B cell (primary cell): ENCODE measurements around the gene GOLGB1. TPM values are rescaled to one million over a fixed set of nuclear protein-coding genes. Genes with fewer than 3 reads are reported as not detected.

Source experiments
- ATAC-seq: fragments of 200-7000 bp; cut with Tn5 transposase; one replicate; pipeline ENCODE4 v1.10.0; 2021; ENCODE audit warnings: low read depth, mild to moderate bottlenecking, moderate number of reproducible peaks, moderate library complexity
- CTCF ChIA-PET: fragments of 350-600 bp; sonication (Branson Sonifier 250); formaldehyde crosslinking; loops from one replicate; lab custom pipeline; 2021; ENCODE audit warnings: antibody characterized with exemption, inconsistent platforms; lab: Charles Lee
- POLR2A ChIA-PET: fragments of 350-600 bp; sonication (Branson Sonifier 250); formaldehyde crosslinking; loops from one replicate; lab custom pipeline; 2021; ENCODE audit warnings: antibody characterized with exemption; lab: Charles Lee
- DNase-seq: peaks from one replicate; pipeline ENCODE4 v3.0.0; 2013
- H2AFZ ChIP-seq: 2 replicates; pipeline ENCODE4 v1.6.1; 2012; ENCODE audit warnings: mild to moderate bottlenecking, low read depth, low read length; ENCODE audit not compliant: insufficient read depth, poor library complexity, severe bottlenecking
- H3K27ac ChIP-seq, 2 donors: 1 replicate in 1 of 2; 2 replicates in 1 of 2; pipeline ENCODE4 v1.5.1; 2012 to 2013; ENCODE audit warnings: low read length in 2 of 2, mild to moderate bottlenecking in 2 of 2, moderate library complexity in 1 of 2
- H3K27me3 ChIP-seq, 4 experiments: fragments of 200-600 bp in 1 of 4; sonication (generic) in 1 of 4; replicated peaks in 1 of 4; 1 replicate in 2 of 4; 2 replicates in 2 of 4; pipeline versions ENCODE4 v1.6.1 to v1.7.0; 2013 to 2016; ENCODE audit warnings: low read length in 3 of 4, mild to moderate bottlenecking in 2 of 4, mixed read lengths in 1 of 4, moderate library complexity in 1 of 4; ENCODE audit not compliant: insufficient read depth in 4 of 4, control insufficient read depth in 3 of 4; ENCODE audit errors: control extremely low read depth in 1 of 4
- H3K36me3 ChIP-seq, 2 experiments: replicated peaks in 1 of 2; 1 replicate in 1 of 2; 2 replicates in 1 of 2; pipeline versions ENCODE4 v1.6.1 to v1.7.1; 2013; ENCODE audit warnings: low read length in 1 of 2; ENCODE audit not compliant: insufficient read depth in 2 of 2, control insufficient read depth in 1 of 2; ENCODE audit errors: control extremely low read depth in 1 of 2, extremely low read depth in 1 of 2
- H3K4me1 ChIP-seq, 2 donors: fragments of 200-600 bp in 1 of 2; sonication (generic) in 1 of 2; 1 replicate in 1 of 2; 2 replicates in 1 of 2; pipeline versions ENCODE4 v1.5.1 to v1.6.1; 2013 to 2017; ENCODE audit warnings: low read length in 2 of 2; ENCODE audit not compliant: control insufficient read depth in 2 of 2, insufficient read depth in 2 of 2
- H3K4me2 ChIP-seq: replicated peaks from 2 replicates; pipeline ENCODE3; 2012; ENCODE audit warnings: mild to moderate bottlenecking, low read depth, low read length; ENCODE audit not compliant: poor library complexity, severe bottlenecking
- H3K4me3 ChIP-seq, 5 experiments: fragments of 200-600 bp in 1 of 5; sonication (generic) in 1 of 5; 1 replicate in 3 of 5; 2 replicates in 2 of 5; pipeline versions ENCODE4 v1.5.1 to v1.7.0; 2011 to 2016; ENCODE audit warnings: low read length in 4 of 5, mild to moderate bottlenecking in 4 of 5, low read depth in 2 of 5, control low read depth in 1 of 5, moderate library complexity in 1 of 5; ENCODE audit not compliant: insufficient read depth in 1 of 5; ENCODE audit errors: control extremely low read depth in 1 of 5, extremely low read depth in 1 of 5
- H3K79me2 ChIP-seq: fragments of 200-600 bp; sonication (generic); one replicate; pipeline ENCODE4 v1.6.0; 2016; ENCODE audit warnings: low read length; ENCODE audit not compliant: control insufficient read depth, insufficient read depth
- H3K9ac ChIP-seq: fragments of 200-600 bp; sonication (generic); 2 replicates; pipeline ENCODE4 v1.6.1; 2017; ENCODE audit warnings: mild to moderate bottlenecking, low read length, moderate library complexity
- H3K9me3 ChIP-seq, 3 donors: one replicate each; pipeline versions ENCODE4 v1.6.1 to v1.7.1; 2013; ENCODE audit warnings: low read length in 2 of 3; ENCODE audit not compliant: control insufficient read depth in 2 of 3, insufficient read depth in 1 of 3; ENCODE audit errors: control extremely low read depth in 1 of 3
- H4K20me1 ChIP-seq: 2 replicates; pipeline ENCODE4 v1.6.0; 2012; ENCODE audit warnings: mild to moderate bottlenecking, low read length; ENCODE audit not compliant: insufficient read depth, control insufficient read depth, poor library complexity, severe bottlenecking
- H3K27ac Mint-ChIP-seq: one replicate; pipeline ENCODE4 v1.8.0; 2021; ENCODE audit warnings: mixed read lengths
- H3K27me3 Mint-ChIP-seq: one replicate; pipeline ENCODE4 v1.8.0; 2021; ENCODE audit warnings: mixed read lengths
- H3K4me1 Mint-ChIP-seq: one replicate; pipeline ENCODE4 v1.8.0; 2021; ENCODE audit warnings: mixed read lengths
- H3K4me3 Mint-ChIP-seq: one replicate; pipeline ENCODE4 v1.8.0; 2021; ENCODE audit warnings: mixed read lengths
- H3K9me3 Mint-ChIP-seq: one replicate; pipeline ENCODE4 v1.8.0; 2022; ENCODE audit warnings: mixed read lengths; ENCODE audit not compliant: insufficient read depth
- CTCF ChIP-seq: fragments of 200-600 bp; IDR thresholded peaks from one replicate; pipeline ENCODE4 v1.8.0; 2022; ENCODE audit warnings: antibody characterized with exemption, mild to moderate bottlenecking
- EZH2 ChIP-seq: IDR thresholded peaks from 2 replicates; pipeline ENCODE4 v1.6.1; 2012; ENCODE audit warnings: borderline replicate concordance, low read depth, mild to moderate bottlenecking, moderate library complexity, low read length; ENCODE audit not compliant: insufficient read depth, poor library complexity, severe bottlenecking
- WGBS: methylation state at CpG from one replicate; pipeline ENCODE4 v1.1.5; 2013; ENCODE audit warnings: missing lambda C conversion rate; ENCODE audit not compliant: insufficient coverage; 5-methylcytosine and 5-hydroxymethylcytosine counted together
- intact Hi-C: fragments of 100-400 bp; cut with micrococcal nuclease; formaldehyde crosslinking; loops from one replicate; pipeline ENCODE4 v1.10.0; 2022
- polyA plus RNA-seq: library from polyadenylated mRNA; depleted of rRNA; stranded (reverse); fragments of >200 nt; gene quantifications from 2 replicates; pipeline ENCODE4 v1.2.3, GENCODE V29; 2012
- total RNA-seq, 2 donors: library from RNA; stranded (reverse); fragments of 120-200 nt in 1 of 2; gene quantifications; 1 replicate in 1 of 2; 2 replicates in 1 of 2; pipeline versions ENCODE4 v1.2.3 to v1.2.4, GENCODE V29; 2013 to 2022

GOLGB1 gene
- total and polyA plus RNA-seq, 2 donors (not counting 1 experiment from before 2014, with no cell fraction given): 6.2 to 58.7 TPM

GRCh38 chr3:121630355-121630754 lies 119.2 kb downstream of the GOLGB1 start:
- POLR2A ChIA-PET: no interaction called here

GRCh38 chr3:121629601-121630000 lies 119.9 kb downstream of the GOLGB1 start:
- ATAC-seq (no peak), DNase-seq (no peak)
- H3K4me1 Mint-ChIP-seq: no peaks in the 10 kb centered on the region
- Histone ChIP-seq H3K79me2 (no peaks in the 10 kb centered on the region), H3K27ac (no peak overlapping the region), H3K9ac (no peak overlapping the region), H4K20me1 (no peaks in the 10 kb centered on the region), H3K4me1 (no peaks in the 10 kb centered on the region), H2AFZ (no peak overlapping the region), H3K36me3 (peaks cover 2 to 40% of the 10 kb centered on the region in 2 experiments), H3K4me3 (no peak overlapping the region), H3K27me3 (no peaks in the 10 kb centered on the region), H3K9me3 (no peaks in the 10 kb centered on the region), H3K4me2 (no peak overlapping the region)
- POLR2A ChIA-PET: no interaction called here
- no peaks in the 10 kb centered on the region for H3K27me3 Mint-ChIP-seq
- no peaks in the 10 kb centered on the region for H3K9me3 Mint-ChIP-seq
- 100% methylated on average over 5 of the region's 6 CpGs for WGBS
- no peak overlapping the region for H3K27ac Mint-ChIP-seq
- intact Hi-C loops: no loop called here
- CTCF ChIA-PET: no interaction called here
- TF ChIP-seq EZH2 (no peak), CTCF (no peak)
- H3K4me3 Mint-ChIP-seq: no peak overlapping the region

More at GRCh38 chr3:121630355-121630754, 119.2 kb downstream of the GOLGB1 start:
- DNase-seq: no peak
- Mint-ChIP-seq H3K4me1 (no peaks in the 10 kb centered on the region), H3K9me3 (no peaks in the 10 kb centered on the region), H3K27me3 (no peaks in the 10 kb centered on the region), H3K4me3 (no peak overlapping the region), H3K27ac (peak overlapping the region; percentile 50)
- ATAC-seq: no peak
- H3K9me3 ChIP-seq: no peaks in the 10 kb centered on the region
- no peaks in the 10 kb centered on the region for H3K4me1 ChIP-seq
- no peak overlapping the region for H3K9ac ChIP-seq
- no peak overlapping the region for H3K4me3 ChIP-seq
- TF ChIP-seq CTCF: no peak
- no peak for TF ChIP-seq EZH2
- H3K36me3 ChIP-seq: peaks cover 4 to 46% of the 10 kb centered on the region in 2 experiments
- intact Hi-C loops: no loop called here
- no peaks in the 10 kb centered on the region for H4K20me1 ChIP-seq
- H3K79me2 ChIP-seq: no peaks in the 10 kb centered on the region
- peak overlapping the region in 1 of 2 donors; percentile 25 for H3K27ac ChIP-seq
- H3K4me2 ChIP-seq: no peak overlapping the region
- WGBS: 100% methylated on average over 1 of the region's 1 CpG
- no peak overlapping the region for H2AFZ ChIP-seq
- CTCF ChIA-PET: no interaction called here
- no peaks in the 10 kb centered on the region for H3K27me3 ChIP-seq
